HG03097 (cell line): ENCODE measurements around the gene STEAP1B.
"Not testable (repeated sequence)": the region's sequence is repeated elsewhere in the genome, so short reads cannot be mapped to it uniquely, and the experiment has no call there.

Experiments
- ATAC-seq: cut with Tn5 transposase; IDR thresholded peaks from one replicate; pipeline ENCODE4 v1.9.1; 2021; ENCODE audit not compliant: unreplicated experiment, low FRiP score

STEAP1B gene

GRCh38 chr7:22499888-22500689 is at the start of gene STEAP1B:
STEAP1B (minus strand) TSS chr7:22500188; CDS start chr7:22494855, 5,333 bp downstream.
- ATAC-seq: peak; percentile 84

GRCh38 chr7:22549051-22549450 is 49.1 kb upstream of the STEAP1B start:
- ATAC-seq: no peak

GRCh38 chr7:22548313-22548712 is 48.3 kb upstream of the STEAP1B start:
- no peak for ATAC-seq

GRCh38 chr7:22546769-22547168 is 46.8 kb upstream of the STEAP1B start:
- no peak for ATAC-seq

- no peak for ATAC-seq
Observed at GRCh38 chr7:22545529-22545928, 45.5 kb upstream of the STEAP1B start.

- no peak for ATAC-seq
Observed at GRCh38 chr7:22544245-22544644, 44.3 kb upstream of the STEAP1B start.

GRCh38 chr7:22543169-22543568 is 43.2 kb upstream of the STEAP1B start:
- ATAC-seq: no peak

- ATAC-seq: no peak
Observed at GRCh38 chr7:22542669-22543068, 42.7 kb upstream of the STEAP1B start.

- no peak for ATAC-seq
Observed at GRCh38 chr7:22542254-22542653, 42.3 kb upstream of the STEAP1B start.

GRCh38 chr7:22541789-22542188 is 41.8 kb upstream of the STEAP1B start:
- no peak for ATAC-seq

- not testable (repeated sequence) for ATAC-seq
Observed at GRCh38 chr7:22528537-22528936, 28.5 kb upstream of the STEAP1B start.

GRCh38 chr7:22524353-22524947 is 24.5 kb upstream of the STEAP1B start:
- not testable (repeated sequence) for ATAC-seq

- ATAC-seq: not testable (repeated sequence)
Observed at GRCh38 chr7:22523478-22524352, 23.7 kb upstream of the STEAP1B start.

GRCh38 chr7:22519560-22519959 is 19.6 kb upstream of the STEAP1B start:
- not testable (repeated sequence) for ATAC-seq

- not testable (repeated sequence) for ATAC-seq
Observed at GRCh38 chr7:22516950-22517349, 17.0 kb upstream of the STEAP1B start.

- not testable (repeated sequence) for ATAC-seq
Observed at GRCh38 chr7:22514963-22515362, 15.0 kb upstream of the STEAP1B start.

GRCh38 chr7:22507320-22507719 is 7.3 kb upstream of the STEAP1B start:
- not testable (repeated sequence) for ATAC-seq

- not testable (repeated sequence) for ATAC-seq
Observed at GRCh38 chr7:22506316-22507020, 6.5 kb upstream of the STEAP1B start.

- not testable (repeated sequence) for ATAC-seq
Observed at GRCh38 chr7:22504519-22504918, 4.5 kb upstream of the STEAP1B start.

- not testable (repeated sequence) for ATAC-seq
Observed at GRCh38 chr7:22502104-22502503, 2.1 kb upstream of the STEAP1B start.
